Fibroblast of skin of abdomen (primary cell): ENCODE data around the gene OR2Y1.
"Not testable (repeated sequence)": the region's sequence is repeated elsewhere in the genome, so short reads cannot be mapped to it uniquely, and the experiment has no call there.

ENCODE experiments used
- DNase-seq: peaks from one replicate; pipeline ENCODE4 v3.0.0-alpha.2; 2013

OR2Y1 gene

DNA sequence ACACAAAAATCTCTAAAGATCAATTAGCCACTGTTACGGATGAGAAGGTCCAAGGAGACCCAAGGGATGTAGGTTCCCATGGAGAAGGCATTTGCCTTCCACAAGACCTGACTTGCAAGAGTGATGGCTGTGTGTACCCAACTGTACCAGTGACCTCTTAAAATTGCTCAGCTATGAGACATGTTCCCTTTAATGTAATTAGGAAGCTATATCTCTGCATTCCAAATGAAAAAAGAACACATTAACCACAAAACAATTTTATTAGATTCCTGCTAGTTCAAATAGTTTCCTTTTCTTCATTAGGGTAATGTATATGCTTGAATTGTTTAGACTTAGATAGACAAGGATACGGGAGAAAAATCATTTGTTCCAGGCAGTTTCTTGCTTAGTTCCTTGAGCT, 3.3 kb downstream of the OR2Y1 start:
- DNase-seq: no peak

DNA sequence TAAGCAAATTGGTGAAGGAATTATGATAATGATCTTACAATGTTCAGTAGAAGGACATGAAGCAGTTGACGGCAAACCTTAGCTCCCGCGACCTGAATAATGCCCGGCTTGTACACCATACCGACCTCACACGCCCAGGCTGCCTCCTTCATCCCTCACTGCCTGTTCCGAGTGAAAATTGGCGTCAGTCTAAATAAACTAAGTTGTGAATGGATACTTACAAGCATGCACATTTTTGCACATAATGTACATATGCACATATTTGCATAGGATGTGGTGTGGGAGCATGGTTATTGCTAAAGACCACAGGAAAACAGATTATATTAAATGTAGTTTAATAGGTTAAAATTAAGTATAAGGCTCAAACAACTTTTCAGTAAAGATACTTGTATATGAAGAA, 14.9 kb downstream of the OR2Y1 start:
- DNase-seq: no peak

DNA sequence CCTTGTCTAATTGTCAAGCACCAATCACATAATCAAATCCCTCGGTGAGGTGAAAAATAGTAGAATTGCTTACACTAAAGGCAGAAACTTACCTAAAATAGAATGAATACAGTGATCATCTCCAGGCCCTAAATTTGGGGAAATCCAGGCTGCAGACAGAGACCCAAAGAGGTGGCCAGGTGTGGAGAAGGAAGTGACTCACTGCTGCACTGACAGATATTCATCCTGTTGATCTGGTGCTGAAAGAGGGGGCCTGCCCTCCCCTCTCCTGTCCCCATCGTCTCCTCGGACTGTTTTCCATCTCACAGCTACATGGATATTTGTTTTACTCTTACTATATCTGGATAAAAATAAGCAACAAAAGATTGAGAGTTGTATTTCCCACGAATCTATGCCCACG, 15.9 kb downstream of the OR2Y1 start:
- DNase-seq: no peak

DNA sequence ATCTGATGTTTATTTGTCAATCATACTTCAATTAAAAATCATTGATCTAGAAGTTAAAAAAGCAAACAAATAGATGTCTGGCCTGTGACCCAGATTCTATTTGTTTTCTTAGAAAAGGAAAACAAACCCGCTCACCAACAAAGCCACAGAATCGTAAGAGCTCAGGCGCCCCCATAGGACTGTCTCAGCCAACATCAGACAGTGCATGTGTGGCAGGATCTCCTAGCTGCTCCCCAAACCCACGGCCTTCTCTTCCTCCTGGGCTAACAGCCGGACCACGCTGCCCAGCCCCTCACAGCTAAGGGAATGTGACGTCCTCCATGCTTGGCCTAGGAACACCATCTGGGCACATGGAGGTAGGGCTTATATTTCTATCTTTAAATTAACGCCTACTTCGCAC, 19.4 kb downstream of the OR2Y1 start:
- DNase-seq: no peak

- DNase-seq: no peak
These were observed 20.1 kb downstream of the OR2Y1 start for GRCh38 chr5:180719781-180720180.

GRCh38 chr5:180718810-180719453, 20.9 kb downstream of the OR2Y1 start:
- DNase-seq: peak; percentile 10

GRCh38 chr5:180717989-180718388, 21.9 kb downstream of the OR2Y1 start:
- DNase-seq: no peak

DNA sequence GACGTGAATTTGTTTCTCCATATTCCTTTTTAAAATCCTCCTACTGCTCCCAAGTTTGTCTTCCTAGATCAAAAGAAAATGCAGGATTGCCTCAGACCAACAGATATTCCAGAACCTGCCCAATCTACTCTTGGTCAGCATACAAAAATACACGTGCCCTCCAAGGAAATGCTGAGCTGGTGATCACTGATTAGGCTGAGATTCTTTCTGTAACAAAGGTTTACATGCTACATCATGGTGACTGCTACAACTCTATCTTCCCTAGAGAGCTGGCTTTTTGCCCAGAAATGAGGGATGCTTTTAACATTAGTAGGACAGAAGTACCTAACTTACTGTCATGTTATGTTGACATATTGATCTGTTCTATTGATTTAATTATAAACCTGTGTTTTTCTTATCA, 35.5 kb downstream of the OR2Y1 start:
- DNase-seq: no peak

- no peak for DNase-seq
These were observed 35.9 kb downstream of the OR2Y1 start for GRCh38 chr5:180703912-180704311.

GRCh38 chr5:180703371-180703770, 36.5 kb downstream of the OR2Y1 start:
- not testable (repeated sequence) for DNase-seq

DNA sequence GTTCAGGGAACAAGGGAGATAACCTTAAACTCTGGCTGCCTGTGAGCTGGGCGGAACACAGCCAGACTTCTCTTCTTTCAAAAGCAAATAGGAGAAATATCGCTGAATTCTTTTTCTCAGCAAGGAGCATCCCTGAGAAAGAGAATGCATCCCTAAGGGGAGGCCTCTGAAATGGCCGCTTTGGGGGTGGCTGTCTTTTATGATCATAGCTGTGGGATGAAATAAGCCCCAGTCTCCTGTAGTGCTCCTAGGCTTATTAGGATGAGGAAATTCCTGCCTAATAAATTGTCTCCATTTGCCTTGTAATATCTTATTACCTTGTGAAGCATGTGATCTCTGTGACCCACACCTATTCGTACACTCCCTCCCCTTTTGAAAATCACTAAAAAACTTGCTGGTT, 39.4 kb downstream of the OR2Y1 start:
- not testable (repeated sequence) for DNase-seq

GRCh38 chr5:180699042-180699441, 40.8 kb downstream of the OR2Y1 start:
- DNase-seq: no peak

DNA sequence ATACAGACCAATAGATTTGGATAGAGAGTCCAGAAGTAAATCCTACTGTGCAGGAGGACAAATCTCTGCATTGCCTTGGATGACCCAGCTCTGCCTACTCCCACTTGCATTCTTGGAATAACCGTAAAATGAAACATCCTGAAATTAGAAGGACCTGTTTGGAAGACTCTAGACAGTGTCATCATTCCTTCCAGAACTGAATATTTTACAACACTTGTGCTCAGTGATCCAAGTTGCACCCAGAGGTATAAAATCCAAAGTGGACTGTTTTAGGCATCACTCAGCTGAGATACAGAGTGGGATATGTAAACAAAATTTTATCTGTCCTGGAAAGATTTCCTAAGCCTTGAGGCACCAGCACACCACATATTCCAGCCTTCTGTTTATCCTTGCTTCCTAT, 43.7 kb downstream of the OR2Y1 start:
- no peak for DNase-seq

DNA sequence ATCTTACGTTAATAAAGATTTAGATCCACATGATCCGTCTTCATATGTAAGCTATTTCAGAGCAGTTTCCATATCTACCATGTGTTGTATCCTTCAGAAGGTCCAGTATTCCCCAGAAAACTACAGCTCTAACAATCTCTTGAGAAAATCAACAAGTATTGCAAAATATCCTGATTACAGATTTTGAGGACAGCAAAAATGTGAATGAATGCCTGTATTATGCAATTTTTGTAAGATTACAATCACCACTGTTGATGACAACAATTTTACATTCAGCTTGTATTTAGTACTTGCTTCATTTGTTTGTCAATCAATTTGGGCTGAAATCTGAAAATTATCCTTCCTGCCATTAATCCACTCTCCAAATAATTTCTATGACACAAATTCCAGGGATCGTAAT, 47.4 kb downstream of the OR2Y1 start:
- DNase-seq: no peak

DNA sequence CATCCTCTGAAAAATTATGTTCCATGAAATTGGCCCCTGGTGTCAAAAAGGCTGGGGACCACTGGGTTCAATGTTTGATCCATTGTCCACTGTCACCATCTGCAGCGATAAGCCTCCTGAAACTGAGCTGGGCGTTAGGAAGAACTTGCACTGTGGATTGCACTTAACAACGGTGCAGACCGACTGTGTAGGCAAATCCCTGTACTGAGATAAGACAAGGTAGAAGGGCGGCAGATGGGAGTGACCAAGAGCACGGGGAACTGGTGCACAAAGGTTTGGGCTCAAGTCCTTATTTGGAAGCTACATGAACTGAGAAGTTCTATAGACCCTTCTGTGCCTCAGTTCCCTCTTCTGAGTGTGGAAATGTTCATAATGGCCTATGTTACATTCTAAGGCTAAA, 48.8 kb downstream of the OR2Y1 start:
- DNase-seq: no peak

DNA sequence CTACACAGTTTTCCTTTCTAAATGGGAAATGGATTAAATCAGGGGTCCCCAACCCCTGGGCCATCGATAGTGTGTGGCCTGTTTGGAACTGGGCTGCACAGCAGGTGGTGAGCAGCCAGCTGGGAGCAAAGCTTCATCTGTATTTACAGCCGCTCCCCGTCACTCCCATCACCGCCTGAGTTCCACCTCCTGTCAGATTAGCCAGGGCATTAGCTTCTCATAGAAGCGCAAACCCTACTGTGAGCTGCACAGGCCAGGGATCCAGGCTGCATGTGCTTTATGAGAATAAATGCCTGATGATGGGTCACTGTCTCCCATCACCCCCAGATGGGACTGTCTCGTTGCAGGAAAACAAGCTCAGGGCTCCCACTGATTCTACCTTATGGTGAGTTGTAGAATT, 49.3 kb downstream of the OR2Y1 start:
- DNase-seq: no peak

DNA sequence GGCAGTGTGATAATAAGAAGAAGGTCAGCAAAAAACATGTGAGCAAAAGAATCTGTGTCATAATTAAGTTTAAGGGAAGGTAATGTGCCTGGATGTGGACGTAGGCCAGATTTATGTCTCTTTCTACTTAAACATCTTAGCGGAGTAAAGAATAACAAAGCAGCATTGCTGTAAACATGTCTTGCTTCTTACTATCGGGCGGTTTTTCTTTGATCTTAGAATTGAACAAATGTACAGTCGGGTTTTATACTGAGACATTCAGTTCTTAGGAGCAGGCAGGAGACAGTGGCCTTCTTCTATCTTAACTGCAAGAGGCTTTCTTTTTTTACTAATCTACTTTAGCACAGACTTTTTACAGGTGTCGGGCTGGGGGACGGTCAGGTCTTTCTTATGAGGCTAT, 50.1 kb downstream of the OR2Y1 start:
- DNase-seq: no peak
